GM18867 (cell line): ENCODE measurements around the gene PCDHGA12.

Experiments used
- ATAC-seq: cut with Tn5 transposase; IDR thresholded peaks from one replicate; pipeline ENCODE4 v1.9.1; 2021; ENCODE audit warnings: mild to moderate bottlenecking, moderate library complexity; ENCODE audit not compliant: unreplicated experiment

PCDHGA12 gene

GRCh38 chr5:141439411-141440141 lies 9.3 kb downstream of the PCDHGA12 start:
- no peak for ATAC-seq

- no peak for ATAC-seq
These were observed 10.0 kb downstream of the PCDHGA12 start for GRCh38 chr5:141440341-141440740.

GRCh38 chr5:141441571-141442170 lies 11.4 kb downstream of the PCDHGA12 start:
- no peak for ATAC-seq

GRCh38 chr5:141465351-141465750 lies 35.0 kb downstream of the PCDHGA12 start:
- no peak for ATAC-seq

GRCh38 chr5:141475625-141476131 lies 45.4 kb downstream of the PCDHGA12 start, which contains the start of gene PCDHGC3:
PCDHGC3 (plus strand) TSS chr5:141475966; CDS start chr5:141476117, 151 bp downstream.
- ATAC-seq: peak; percentile 98

- peak; percentile 26 for ATAC-seq
These were observed 46.0 kb downstream of the PCDHGA12 start for GRCh38 chr5:141476132-141476911.

- ATAC-seq: no peak
These were observed 46.8 kb downstream of the PCDHGA12 start for GRCh38 chr5:141477044-141477575.

GRCh38 chr5:141477815-141478214 lies 47.5 kb downstream of the PCDHGA12 start:
- no peak for ATAC-seq

- no peak for ATAC-seq
These were observed 48.1 kb downstream of the PCDHGA12 start for GRCh38 chr5:141478321-141478945.

GRCh38 chr5:141479776-141480175 lies 49.5 kb downstream of the PCDHGA12 start:
- no peak for ATAC-seq
